GM23248 (cell line): ENCODE results near the gene GLIPR1L1.

ENCODE experiments used
- EZH2 ChIP-seq: fragments of 200-600 bp; sonication (generic); IDR thresholded peaks from 2 replicates; pipeline ENCODE4 v1.6.1; 2018; ENCODE audit warnings: antibody characterized with exemption, mild to moderate bottlenecking; ENCODE audit not compliant: insufficient read depth, poor library complexity, severe bottlenecking
- EZH2phosphoT487 ChIP-seq: fragments of 200-600 bp; sonication (generic); IDR thresholded peaks from 2 replicates; pipeline ENCODE4 v1.6.1; 2018; ENCODE audit warnings: antibody characterized with exemption, moderate library complexity, mild to moderate bottlenecking, low read depth; ENCODE audit not compliant: insufficient read depth

- TF ChIP-seq EZH2phosphoT487 = no peak
- TF ChIP-seq EZH2 = no peak
Observed at GRCh38 chr12:75305412-75306332, 28.8 kb upstream of the GLIPR1L1 start.
